ENCODE data around the gene ARID3C. TPM values are rescaled to one million over a fixed set of nuclear protein-coding genes. Genes with fewer than 3 reads are reported as not detected.

Gene ARID3C
- total RNA-seq, 4 donors from 2014 or later, result 0.23 to 0.34 TPM; not detected in 2

DNA sequence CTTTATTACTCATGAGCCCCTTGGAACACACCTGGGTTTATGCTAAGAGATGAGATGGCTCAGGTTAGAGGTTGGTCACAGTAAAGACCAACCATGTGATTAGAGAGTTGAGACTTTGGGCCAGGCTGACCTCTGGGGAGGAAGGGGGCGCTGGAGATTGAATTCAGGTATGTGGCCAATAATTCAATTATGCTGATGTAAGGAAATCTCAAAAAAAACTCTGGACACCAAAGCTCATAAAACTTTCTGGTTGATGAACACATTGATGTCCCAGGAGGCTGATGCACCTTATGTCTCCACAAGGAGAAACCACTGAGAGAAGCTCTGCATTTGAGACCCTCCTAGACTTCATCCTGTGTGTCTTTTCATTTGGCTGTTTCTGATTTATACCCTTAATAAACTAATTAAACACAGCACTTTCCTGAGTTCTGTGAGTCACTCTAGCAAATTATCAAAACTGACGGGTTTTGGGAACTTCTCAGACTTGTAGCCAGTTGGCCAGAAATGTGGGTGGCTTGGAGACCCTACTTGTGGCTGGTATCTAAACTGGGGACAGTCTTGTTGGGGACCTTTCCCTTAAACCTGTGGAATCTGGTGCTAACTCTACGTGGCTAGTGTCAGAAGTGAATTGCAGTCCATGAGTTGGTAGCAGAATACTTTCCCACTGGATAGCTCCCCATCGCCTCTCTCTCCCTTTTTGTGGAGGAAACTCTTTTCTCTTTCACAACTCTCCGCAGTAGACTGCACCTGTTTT, 41.1 kb upstream of the ARID3C start:
- H3K4me3 ChIP-seq (ENCODE audit: low read depth, poor library complexity, severe bottlenecking), result no peak overlapping the region
- DNase-seq (ENCODE audit: low spot score in 2 of 2), result no peak
- TF ChIP-seq POLR2A (IDR thresholded peaks at IDR 0.05) (no peak), CTCF (IDR thresholded peaks at IDR 0.05) (no peak)
- 87 to 93% methylated on average over 5 of the region's 5 CpGs for WGBS, 2 donors
- intact Hi-C loops (cut with DNase I; ENCODE audit: low total_unique reads), result no loop called here

DNA sequence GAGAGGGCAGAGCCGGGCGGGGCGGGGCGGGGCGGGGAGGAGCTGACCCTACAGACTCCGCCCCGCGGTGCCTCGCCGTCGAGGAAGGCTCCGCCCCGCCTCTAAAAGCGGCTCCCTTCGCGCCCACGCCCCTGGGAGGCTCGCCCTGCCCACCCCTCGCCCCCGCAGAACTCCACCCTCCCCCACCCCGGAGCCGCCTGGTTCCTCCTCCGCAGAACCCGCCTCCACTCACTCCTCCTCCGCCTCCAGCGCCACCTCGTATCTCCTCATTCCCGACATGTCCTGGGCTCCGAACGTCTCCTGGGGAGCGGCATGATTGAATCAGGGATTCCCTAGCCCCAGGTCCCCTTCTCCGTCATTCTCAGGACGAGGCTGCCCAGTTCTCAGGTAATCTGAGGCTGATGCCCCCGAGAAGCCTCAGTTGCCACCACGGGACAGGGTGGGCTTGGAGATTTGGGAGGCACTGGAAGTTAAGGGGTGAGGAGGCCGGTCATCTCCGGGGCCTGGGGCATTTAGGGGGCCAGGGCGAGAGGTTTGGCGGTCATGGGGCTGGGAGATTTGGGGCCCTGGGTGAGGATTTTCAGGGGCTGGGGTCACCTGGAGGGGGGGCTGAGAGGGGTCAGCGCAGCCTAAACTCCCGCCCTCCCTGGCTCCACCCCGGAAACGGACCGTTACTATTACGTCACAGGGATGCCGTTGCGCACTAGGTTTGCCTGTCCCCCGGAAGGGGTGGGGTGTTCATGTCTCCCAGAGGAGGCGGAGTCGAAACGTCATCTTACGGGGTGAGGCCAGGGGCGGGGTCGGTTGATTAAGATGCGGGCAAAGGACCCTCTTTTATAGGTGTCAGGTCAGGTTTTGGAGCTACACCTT, 36.8 kb upstream of the ARID3C start:
- 1 to 2% methylated on average over 49 to 50 of the region's 55 CpGs for WGBS, 2 donors
- peak; percentile 95 to 99 for DNase-seq (ENCODE audit: low spot score in 2 of 2)
- H3K4me3 ChIP-seq (ENCODE audit: low read depth, poor library complexity, severe bottlenecking), result peak overlapping the region; percentile 56
- intact Hi-C loops (cut with DNase I; ENCODE audit: low total_unique reads), result no loop called here
- peak in 1 of 2 donors; percentile 82 for TF ChIP-seq POLR2A (IDR thresholded peaks at IDR 0.05)
- no peak for TF ChIP-seq CTCF (IDR thresholded peaks at IDR 0.05)

- no peak for TF ChIP-seq CTCF (IDR thresholded peaks at IDR 0.05)
- intact Hi-C loops (cut with DNase I; ENCODE audit: low total_unique reads), result no loop called here
- no peak for DNase-seq (ENCODE audit: low spot score in 2 of 2)
- WGBS, 2 donors, result 0% methylated on average over 8 to 10 of the region's 26 CpGs
- peak overlapping the region; percentile 24 for H3K4me3 ChIP-seq (ENCODE audit: low read depth, poor library complexity, severe bottlenecking)
These were observed 36.2 kb upstream of the ARID3C start for GRCh38 chr9:34665067-34665380.

GRCh38 chr9:34664281-34665066, 35.6 kb upstream of the ARID3C start:
- TF ChIP-seq POLR2A (IDR thresholded peaks at IDR 0.05), result no peak
- peak in 1 of 3 donors; percentile 23 for TF ChIP-seq CTCF (IDR thresholded peaks at IDR 0.05)
- H3K4me3 ChIP-seq (ENCODE audit: low read depth, poor library complexity, severe bottlenecking), result peak overlapping the region; percentile 24
- WGBS, 2 donors, result 5 to 6% methylated on average over 18 of the region's 18 CpGs
- DNase-seq (ENCODE audit: low spot score in 2 of 2), result peak; percentile 87 to 96
- intact Hi-C loops (cut with DNase I; ENCODE audit: low total_unique reads), result no loop called here

DNA sequence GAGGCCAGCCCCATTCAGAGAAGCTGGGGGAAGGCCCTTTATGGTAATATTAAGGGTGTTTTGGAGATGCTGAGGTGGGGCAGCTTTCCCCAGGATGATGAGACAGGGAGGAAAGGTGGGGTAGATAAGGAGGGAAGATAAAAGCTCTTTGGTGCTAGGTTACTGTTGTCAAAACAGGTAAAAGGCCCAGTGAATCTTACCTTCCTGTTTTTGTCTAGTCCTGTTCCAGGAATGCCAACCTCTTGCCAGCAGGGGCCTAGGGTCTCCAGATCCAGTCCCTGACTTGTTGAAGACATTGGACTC, 34.4 kb upstream of the ARID3C start:
- TF ChIP-seq CTCF (IDR thresholded peaks at IDR 0.05) (no peak), POLR2A (IDR thresholded peaks at IDR 0.05) (no peak)
- no peak for DNase-seq (ENCODE audit: low spot score in 2 of 2)
- no peak overlapping the region for H3K4me3 ChIP-seq (ENCODE audit: low read depth, poor library complexity, severe bottlenecking)
- intact Hi-C loops (cut with DNase I; ENCODE audit: low total_unique reads), result no loop called here
